ENCODE results near the gene NTSR1.

NTSR1 gene

GRCh38 chr20:62811320-62811719, 102.7 kb downstream of the NTSR1 start:
- no peaks in the 10 kb centered on the region for H3K9me3 ChIP-seq (ENCODE audit: insufficient read depth, low read length)
- peaks cover 54% of the 10 kb centered on the region for H4K20me1 ChIP-seq (ENCODE audit: insufficient read depth, low read length)
- H3K4me3 ChIP-seq (ENCODE audit: low read length): no peak overlapping the region
- H3K36me3 ChIP-seq (replicated peaks; ENCODE audit: low read depth, low read length): peaks cover 56% of the 10 kb centered on the region
- no peak overlapping the region for H3K9ac ChIP-seq (ENCODE audit: low read length)
- H3K79me2 ChIP-seq (ENCODE audit: low read length): peaks cover 27% of the 10 kb centered on the region
- H3K27ac ChIP-seq (ENCODE audit: low read length): no peak overlapping the region
- peaks cover 19% of the 10 kb centered on the region for H3K4me1 ChIP-seq (ENCODE audit: low read length)
- TF ChIP-seq EZH2phosphoT487 (IDR thresholded peaks at IDR 0.05; ENCODE audit: low read depth) (no peak), CTCF (IDR thresholded peaks at IDR 0.05; ENCODE audit: low read depth, low read length) (no peak)
- no peak overlapping the region for H2AFZ ChIP-seq (ENCODE audit: low read depth, low read length)
- no peak overlapping the region for H3K4me2 ChIP-seq (ENCODE audit: low read length)
- H3K27me3 ChIP-seq (ENCODE audit: low read depth, low read length): no peaks in the 10 kb centered on the region

- Histone ChIP-seq H3K27ac (ENCODE audit: low read length) (no peak overlapping the region), H2AFZ (ENCODE audit: low read depth, low read length) (no peak overlapping the region), H3K27me3 (ENCODE audit: low read depth, low read length) (no peaks in the 10 kb centered on the region), H3K4me2 (ENCODE audit: low read length) (no peak overlapping the region), H3K4me1 (ENCODE audit: low read length) (peaks cover 15% of the 10 kb centered on the region), H3K9ac (ENCODE audit: low read length) (no peak overlapping the region), H3K9me3 (ENCODE audit: insufficient read depth, low read length) (no peaks in the 10 kb centered on the region), H3K79me2 (ENCODE audit: low read length) (peaks cover 23% of the 10 kb centered on the region), H3K36me3 (replicated peaks; ENCODE audit: low read depth, low read length) (peaks cover 52% of the 10 kb centered on the region), H3K4me3 (ENCODE audit: low read length) (no peak overlapping the region), H4K20me1 (ENCODE audit: insufficient read depth, low read length) (peaks cover 50% of the 10 kb centered on the region)
- TF ChIP-seq CTCF (IDR thresholded peaks at IDR 0.05; ENCODE audit: low read depth, low read length) (no peak), EZH2phosphoT487 (IDR thresholded peaks at IDR 0.05; ENCODE audit: low read depth) (no peak)
Measured at GRCh38 chr20:62811720-62812119, 103.1 kb downstream of the NTSR1 start.

Data from OCI-LY3 (cell line).